PFSK-1 (cell line): ENCODE data around the gene SKAP1.

Experiments
- FOXP2 ChIP-seq: optimal IDR thresholded peaks from 2 replicates; pipeline ENCODE3; 2011; ENCODE audit warnings: borderline replicate concordance, control low read depth, inconsistent platforms; ENCODE audit not compliant: insufficient read depth; ENCODE audit errors: extremely low read length, extremely low read depth
- POLR2AphosphoS5 ChIP-seq: IDR thresholded peaks from 2 replicates; pipeline ENCODE4 v1.6.1; 2012; ENCODE audit warnings: low read depth, mild to moderate bottlenecking, control low read depth, low read length, moderate library complexity
- SIN3A ChIP-seq: IDR thresholded peaks from 2 replicates; pipeline ENCODE4 v1.6.1; 2012; ENCODE audit warnings: mild to moderate bottlenecking, low read length, moderate library complexity, borderline replicate concordance; ENCODE audit not compliant: insufficient read depth
- TAF1 ChIP-seq: IDR thresholded peaks from 2 replicates; pipeline ENCODE4 v1.6.1; 2012; ENCODE audit warnings: low read length, control low read depth, borderline replicate concordance; ENCODE audit not compliant: insufficient read depth
- TF ChIP-seq, protein P1 (sequence below), 2 experiments: IDR thresholded peaks; 2 replicates each; pipeline versions ENCODE4 v1.6.1 to v1.8.0; 2011 to 2012; ENCODE audit warnings: low read depth in 2 of 2, low read length in 2 of 2, control low read depth in 1 of 2, inconsistent platforms in 1 of 2, mild to moderate bottlenecking in 1 of 2, moderate library complexity in 1 of 2; ENCODE audit not compliant: insufficient read depth in 1 of 2

DNA sequence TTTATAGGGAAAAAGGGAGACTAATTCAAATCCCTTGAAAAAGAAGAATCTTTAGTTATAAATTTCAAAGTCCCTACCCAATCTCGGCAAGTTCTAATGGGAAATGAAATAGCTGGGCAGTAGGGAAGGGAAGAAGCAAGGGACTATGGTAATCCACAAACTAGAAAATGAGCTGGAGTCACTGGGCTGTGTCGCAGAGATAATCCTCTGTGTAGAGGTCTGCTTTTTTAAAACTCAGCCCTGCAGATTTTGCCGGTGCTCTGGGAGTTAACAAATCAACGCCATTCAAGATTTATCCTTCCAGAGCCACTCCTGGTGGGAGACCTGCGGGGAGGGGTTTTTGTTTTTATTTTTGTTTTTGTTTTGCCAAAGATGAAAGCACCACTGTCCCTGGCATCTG lies 301.6 kb downstream of the SKAP1 start:
- TF ChIP-seq, protein P1, sequence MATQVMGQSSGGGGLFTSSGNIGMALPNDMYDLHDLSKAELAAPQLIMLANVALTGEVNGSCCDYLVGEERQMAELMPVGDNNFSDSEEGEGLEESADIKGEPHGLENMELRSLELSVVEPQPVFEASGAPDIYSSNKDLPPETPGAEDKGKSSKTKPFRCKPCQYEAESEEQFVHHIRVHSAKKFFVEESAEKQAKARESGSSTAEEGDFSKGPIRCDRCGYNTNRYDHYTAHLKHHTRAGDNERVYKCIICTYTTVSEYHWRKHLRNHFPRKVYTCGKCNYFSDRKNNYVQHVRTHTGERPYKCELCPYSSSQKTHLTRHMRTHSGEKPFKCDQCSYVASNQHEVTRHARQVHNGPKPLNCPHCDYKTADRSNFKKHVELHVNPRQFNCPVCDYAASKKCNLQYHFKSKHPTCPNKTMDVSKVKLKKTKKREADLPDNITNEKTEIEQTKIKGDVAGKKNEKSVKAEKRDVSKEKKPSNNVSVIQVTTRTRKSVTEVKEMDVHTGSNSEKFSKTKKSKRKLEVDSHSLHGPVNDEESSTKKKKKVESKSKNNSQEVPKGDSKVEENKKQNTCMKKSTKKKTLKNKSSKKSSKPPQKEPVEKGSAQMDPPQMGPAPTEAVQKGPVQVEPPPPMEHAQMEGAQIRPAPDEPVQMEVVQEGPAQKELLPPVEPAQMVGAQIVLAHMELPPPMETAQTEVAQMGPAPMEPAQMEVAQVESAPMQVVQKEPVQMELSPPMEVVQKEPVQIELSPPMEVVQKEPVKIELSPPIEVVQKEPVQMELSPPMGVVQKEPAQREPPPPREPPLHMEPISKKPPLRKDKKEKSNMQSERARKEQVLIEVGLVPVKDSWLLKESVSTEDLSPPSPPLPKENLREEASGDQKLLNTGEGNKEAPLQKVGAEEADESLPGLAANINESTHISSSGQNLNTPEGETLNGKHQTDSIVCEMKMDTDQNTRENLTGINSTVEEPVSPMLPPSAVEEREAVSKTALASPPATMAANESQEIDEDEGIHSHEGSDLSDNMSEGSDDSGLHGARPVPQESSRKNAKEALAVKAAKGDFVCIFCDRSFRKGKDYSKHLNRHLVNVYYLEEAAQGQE (IDR thresholded peaks at IDR 0.05; ENCODE audit: insufficient read depth in 1 of 2, low read depth in 2 of 2, low read length in 2 of 2), result no peak
- TF ChIP-seq TAF1 (no peak), POLR2AphosphoS5 (no peak), SIN3A (no peak), FOXP2 (no peak)
